HCT116 (cell line): ENCODE results near the gene RPTOR. TPM values are rescaled to one million over a fixed set of nuclear protein-coding genes. Genes with fewer than 3 reads are reported as not detected.

Source experiments
- ATAC-seq: fragments of 200-7000 bp; cut with Tn5 transposase; 2 replicates; pipeline ENCODE4 v1.9.1; 2020; ENCODE audit warnings: mild to moderate bottlenecking, moderate library complexity
- BruUV-seq: library from RNA; stranded (reverse); fragments of 400-500 nt; replicated peaks from 2 replicates; lab custom pipeline; 2021; lab: Mats Ljungman, UMichigan
- CTCF ChIA-PET: fragments of 300-600 bp; sonication (Branson Sonifier 250); formaldehyde crosslinking; loops from one replicate; lab custom pipeline; 2021; ENCODE audit warnings: antibody characterized with exemption; lab: Charles Lee
- POLR2A ChIA-PET: fragments of 300-600, 350-600 bp; sonication (Branson Sonifier 250); formaldehyde crosslinking; loops from one replicate; lab custom pipeline; 2021; ENCODE audit warnings: antibody characterized with exemption; lab: Charles Lee
- RAD21 ChIA-PET, 2 experiments: fragments of 300-600 bp; sonication (Branson Sonifier 250); formaldehyde crosslinking; loops; one replicate each; lab custom pipeline; 2023; ENCODE audit warnings: low total read pairs in 2 of 2; ENCODE audit not compliant: uncharacterized antibody in 2 of 2, unreplicated experiment in 2 of 2, low non-redundant PET in 1 of 2; lab: Charles Lee
- DNase-seq: peaks from one replicate; pipeline ENCODE4 v3.0.0-alpha.2; 2010; ENCODE audit warnings: low read depth, low spot score
- H2AFZ ChIP-seq: fragments of 200-600 bp; shearing (Covaris generic), sonication (generic); 2 replicates; pipeline ENCODE4 v1.6.1; 2017; ENCODE audit warnings: low read depth, mixed run types, mixed read lengths, antibody characterized with exemption, low read length; ENCODE audit not compliant: poor library complexity, severe bottlenecking
- H3K27ac ChIP-seq: 2 replicates; pipeline ENCODE4 v1.5.1; 2012; ENCODE audit warnings: low read depth, low read length
- H3K27me3 ChIP-seq: fragments of 200-600 bp; sonication (generic); 2 replicates; pipeline ENCODE4 v1.6.1; 2016; ENCODE audit warnings: mixed run types, low read length, mixed read lengths; ENCODE audit not compliant: insufficient read depth
- H3K36me3 ChIP-seq, 2 experiments: fragments of 200-500 bp in 1 of 2; fragments of 200-600 bp in 1 of 2; sonication (Bioruptor generic) in 1 of 2; sonication (generic) in 1 of 2; 2 replicates each; pipeline versions ENCODE4 v1.5.1 to v1.6.1; 2014 to 2016; ENCODE audit warnings: low read length in 2 of 2, inconsistent platforms in 1 of 2, mixed read lengths in 1 of 2, mixed run types in 1 of 2; ENCODE audit not compliant: insufficient read depth in 2 of 2, control insufficient read depth in 1 of 2
- H3K4me1 ChIP-seq, 2 experiments: fragments of 200-600 bp in 1 of 2; sonication (generic) in 1 of 2; 2 replicates each; pipeline versions ENCODE4 v1.5.1 to v1.6.1; 2012 to 2017; ENCODE audit warnings: low read length in 2 of 2, inconsistent platforms in 1 of 2, mild to moderate bottlenecking in 1 of 2, mixed read lengths in 1 of 2, mixed run types in 1 of 2, moderate library complexity in 1 of 2; ENCODE audit not compliant: insufficient read depth in 2 of 2, control insufficient read depth in 1 of 2
- H3K4me2 ChIP-seq: fragments of 200-600 bp; sonication (generic); 2 replicates; pipeline ENCODE4 v1.6.1; 2017; ENCODE audit warnings: mixed run types, low read length, mixed read lengths
- H3K4me3 ChIP-seq, 2 experiments: fragments of 200-600 bp in 1 of 2; sonication (generic) in 1 of 2; replicated peaks in 1 of 2; 2 replicates each; pipeline ENCODE4 v1.5.1; 2011 to 2016; ENCODE audit warnings: low read length in 2 of 2, control low read depth in 1 of 2, low read depth in 1 of 2, mild to moderate bottlenecking in 1 of 2, mixed read lengths in 1 of 2, mixed run types in 1 of 2
- H3K79me2 ChIP-seq: fragments of 200-600 bp; sonication (generic); 2 replicates; pipeline ENCODE4 v1.6.1; 2017; ENCODE audit warnings: mild to moderate bottlenecking, mixed run types, low read length, moderate library complexity, mixed read lengths; ENCODE audit not compliant: insufficient read depth
- H3K9ac ChIP-seq: fragments of 200-600 bp; sonication (generic); 2 replicates; pipeline ENCODE4 v1.6.1; 2016; ENCODE audit warnings: low read length, mixed read lengths
- H3K9me2 ChIP-seq: fragments of 200-600 bp; sonication (generic), shearing (Covaris generic); 2 replicates; pipeline ENCODE4 v1.6.1; 2017; ENCODE audit warnings: mixed run types, mild to moderate bottlenecking, moderate library complexity; ENCODE audit not compliant: insufficient read depth
- H3K9me3 ChIP-seq, 2 experiments: fragments of 200-500 bp in 1 of 2; fragments of 200-600 bp in 1 of 2; sonication (Bioruptor generic) in 1 of 2; sonication (generic) in 1 of 2; 2 replicates each; pipeline ENCODE4 v1.6.1; 2014 to 2017; ENCODE audit warnings: low read length in 2 of 2, mixed read lengths in 2 of 2, inconsistent platforms in 1 of 2, low read depth in 1 of 2, mild to moderate bottlenecking in 1 of 2, mixed run types in 1 of 2, moderate library complexity in 1 of 2; ENCODE audit not compliant: control insufficient read depth in 1 of 2, insufficient read depth in 1 of 2
- H4K20me1 ChIP-seq: fragments of 200-600 bp; sonication (generic), shearing (Covaris generic); 2 replicates; pipeline ENCODE4 v1.6.1; 2017; ENCODE audit warnings: mixed run types, mild to moderate bottlenecking, moderate library complexity; ENCODE audit not compliant: insufficient read depth
- ATF3 ChIP-seq: IDR thresholded peaks from 2 replicates; pipeline ENCODE4 v1.6.1; 2012
- CTCF ChIP-seq, 3 experiments: fragments of 200-600 bp in 1 of 3; sonication (generic) in 1 of 3; IDR thresholded peaks in 2 of 3; conservative IDR thresholded peaks in 1 of 3; 2 replicates each; pipeline ENCODE4 v1.5.1; 2012 to 2017; ENCODE audit warnings: low read depth in 2 of 3, low read length in 2 of 3, antibody characterized with exemption in 1 of 3, borderline replicate concordance in 1 of 3, control low read depth in 1 of 3, mild to moderate bottlenecking in 1 of 3, mixed read lengths in 1 of 3, mixed run types in 1 of 3, moderate library complexity in 1 of 3; ENCODE audit not compliant: insufficient read depth in 1 of 3
- FOSL1 ChIP-seq: IDR thresholded peaks from 2 replicates; pipeline ENCODE4 v1.6.1; 2012; ENCODE audit warnings: low read depth
- ZBTB33 ChIP-seq: IDR thresholded peaks from 2 replicates; pipeline ENCODE4 v1.6.1; 2011; ENCODE audit warnings: mild to moderate bottlenecking, low read length, moderate library complexity; ENCODE audit not compliant: insufficient replicate concordance; ENCODE audit errors: extremely low read depth
- ZNF274 ChIP-seq: fragments of 200-500 bp; sonication (Bioruptor generic); IDR thresholded peaks from 2 replicates; pipeline ENCODE4 v1.6.1; 2014; ENCODE audit warnings: mild to moderate bottlenecking, low read depth, low read length, inconsistent platforms
- intact Hi-C: fragments of 100-400 bp; cut with micrococcal nuclease; formaldehyde crosslinking; loops from 2 replicates; pipeline ENCODE4 v1.10.0; 2022
- total RNA-seq: library from RNA; stranded (reverse); gene quantifications from one replicate; pipeline ENCODE4 v1.2.1, GENCODE V29; 2021; ENCODE audit not compliant: unreplicated experiment

Gene RPTOR
- total RNA-seq, 1 experiment from 2014 or later, result 69.5 TPM

- no peak for TF ChIP-seq ZBTB33
- TF ChIP-seq ZNF274, result no peak
- TF ChIP-seq ATF3, result no peak
- TF ChIP-seq FOSL1, result no peak
Measured at GRCh38 chr17:80659651-80660050, 115.0 kb downstream of the RPTOR start (continued).

GRCh38 chr17:80660527-80661198, 116.0 kb downstream of the RPTOR start:
- Histone ChIP-seq H3K9me2 (no peaks in the 10 kb centered on the region), H3K9me3 (peaks cover 6 to 11% of the 10 kb centered on the region in 2 experiments; a peak in 2 of 4 replicates), H3K4me2 (no peak overlapping the region), H4K20me1 (peaks cover 7% of the 10 kb centered on the region; the same call in 1 of the 2 replicates), H3K4me3 (no peak overlapping the region), H2AFZ (no peak overlapping the region), H3K27me3 (no peaks in the 10 kb centered on the region), H3K79me2 (peaks cover 83% of the 10 kb centered on the region), H3K9ac (no peak overlapping the region), H3K27ac (no peak overlapping the region), H3K36me3 (no peaks in the 10 kb centered on the region), H3K4me1 (no peaks in the 10 kb centered on the region)
- DNase-seq, result no peak
- ATAC-seq, result no peak
- ChIA-PET RAD21 (no interaction called here), POLR2A (no interaction called here), CTCF (interaction anchor here (1.4 kb wide), 1 partner anchor 11 kb away, joined by 4 read pairs; no protein-coding TSS in a partner anchor)
- TF ChIP-seq ZBTB33 (no peak), CTCF (IDR thresholded peaks at IDR 0.05 in 2 of 3, conservative IDR thresholded peaks at IDR 0.05 in 1 of 3; ENCODE audit: borderline replicate concordance in 1 of 3, insufficient read depth in 1 of 3, low read depth in 2 of 3, low read length in 2 of 3) (0 out of 6 replicates have a peak, but pooled peaks of 2 of the 3 experiments have one; percentile 8 to 12)
- no TSS peak for BruUV-seq
- intact Hi-C loops, result no loop called here
